GM10266 (cell line): ENCODE results near the gene ENPP1.
"Not testable (repeated sequence)": the region's sequence is repeated elsewhere in the genome, so short reads cannot be mapped to it uniquely, and the experiment has no call there.

ENCODE experiments used
- DNase-seq: peaks from one replicate; pipeline ENCODE4 v3.0.0; 2012; ENCODE audit errors: extremely low spot score
- CTCF ChIP-seq: IDR thresholded peaks from 2 replicates; pipeline ENCODE4 v1.5.1; 2012; ENCODE audit warnings: mild to moderate bottlenecking, low read depth; ENCODE audit not compliant: control insufficient read depth, insufficient read depth; ENCODE audit errors: missing control alignments

Gene ENPP1

GRCh38 chr6:131894493-131895424 is 86.9 kb downstream of the ENPP1 start:
- TF ChIP-seq CTCF = no peak
- DNase-seq = no peak

- no peak for TF ChIP-seq CTCF
Measured at GRCh38 chr6:131897050-131897435, 89.2 kb downstream of the ENPP1 start.

GRCh38 chr6:131897621-131898020 is 89.8 kb downstream of the ENPP1 start:
- TF ChIP-seq CTCF = no peak
- DNase-seq = no peak

More at GRCh38 chr6:131897050-131897435, 89.2 kb downstream of the ENPP1 start:
- DNase-seq = no peak

- DNase-seq = no peak
- TF ChIP-seq CTCF = no peak
Measured at GRCh38 chr6:131898718-131899117, 90.9 kb downstream of the ENPP1 start.

- no peak for TF ChIP-seq CTCF
- no peak for DNase-seq
Measured at GRCh38 chr6:131900231-131900630, 92.4 kb downstream of the ENPP1 start.

- not testable (repeated sequence) for DNase-seq
Measured at GRCh38 chr6:131901326-131901873, 93.6 kb downstream of the ENPP1 start.

GRCh38 chr6:131903734-131904133 is 95.9 kb downstream of the ENPP1 start:
- DNase-seq = not testable (repeated sequence)

GRCh38 chr6:131908787-131909186 is 101.0 kb downstream of the ENPP1 start:
- DNase-seq = not testable (repeated sequence)
